Muscle of leg (tissue), 11 donors: ENCODE data around the gene SETSIP. TPM values are rescaled to one million over a fixed set of nuclear protein-coding genes. Genes with fewer than 3 reads are reported as not detected.
"Not testable (repeated sequence)": the region's sequence is repeated elsewhere in the genome, so short reads cannot be mapped to it uniquely, and the experiment has no call there.

Experiments
- DNase-seq: peaks from one replicate; pipeline ENCODE4 v3.0.0; 2013
- H3K27ac ChIP-seq: one replicate; pipeline ENCODE4 v1.5.1; 2013; ENCODE audit warnings: mild to moderate bottlenecking, low read length, control low read depth
- H3K27me3 ChIP-seq: one replicate; pipeline ENCODE4 v1.6.1; 2013; ENCODE audit warnings: low read length; ENCODE audit not compliant: control insufficient read depth, insufficient read depth
- H3K36me3 ChIP-seq: one replicate; pipeline ENCODE4 v1.6.1; 2013; ENCODE audit warnings: low read length; ENCODE audit not compliant: control insufficient read depth, insufficient read depth
- H3K4me1 ChIP-seq: one replicate; pipeline ENCODE4 v1.6.1; 2013; ENCODE audit warnings: low read length; ENCODE audit not compliant: control insufficient read depth, insufficient read depth
- H3K4me3 ChIP-seq: one replicate; pipeline ENCODE4 v1.5.1; 2013; ENCODE audit warnings: low read length, control low read depth
- H3K9me3 ChIP-seq: replicated peaks from 2 replicates; pipeline ENCODE4 v1.6.1; 2013; ENCODE audit warnings: low read depth, low read length; ENCODE audit not compliant: control insufficient read depth
- WGBS: methylation state at CpG from one replicate; pipeline ENCODE4 v1.1.5; 2013; ENCODE audit warnings: missing lambda C conversion rate; ENCODE audit not compliant: insufficient coverage; 5-methylcytosine and 5-hydroxymethylcytosine counted together
- polyA plus RNA-seq, 8 donors: library from polyadenylated mRNA; unstranded; fragments of 120-200 nt; gene quantifications; one replicate each; pipeline versions ENCODE4 v1.2.1 to v1.2.3, GENCODE V29; 2013; ENCODE audit warnings: inconsistent platforms in 1 of 8, low replicate concordance in 1 of 8; ENCODE audit not compliant: insufficient read length in 8 of 8, insufficient read depth in 1 of 8
- total RNA-seq: library from RNA; stranded (reverse); fragments of 120-200 nt; gene quantifications from one replicate; pipeline ENCODE4 v1.2.4, GENCODE V29; 2013

The SETSIP gene
- total and polyA plus RNA-seq, 9 donors, result 0.18 to 1.0 (median 0.43) TPM; not detected in 2

- DNase-seq, result no peak
- 100% methylated on average over 2 of the region's 5 CpGs for WGBS
- Histone ChIP-seq H3K36me3 (no peaks in the 10 kb centered on the region), H3K4me3 (no peak overlapping the region), H3K27ac (no peak overlapping the region), H3K4me1 (no peaks in the 10 kb centered on the region), H3K27me3 (no peaks in the 10 kb centered on the region), H3K9me3 (peaks cover 2% of the 10 kb centered on the region)
These were observed 16.4 kb upstream of the SETSIP start for GRCh38 chr1:92091625-92092024.

GRCh38 chr1:92087542-92087941, 12.3 kb upstream of the SETSIP start:
- DNase-seq, result no peak
- Histone ChIP-seq H3K27ac (no peak overlapping the region), H3K27me3 (no peaks in the 10 kb centered on the region), H3K4me3 (no peak overlapping the region), H3K9me3 (peaks cover 16% of the 10 kb centered on the region), H3K4me1 (no peaks in the 10 kb centered on the region), H3K36me3 (no peaks in the 10 kb centered on the region)
- WGBS, result no CpG with 5 or more reads among the region's 1 CpG

- Histone ChIP-seq H3K4me3 (no peak overlapping the region), H3K36me3 (no peaks in the 10 kb centered on the region), H3K9me3 (peaks cover 16% of the 10 kb centered on the region), H3K27me3 (no peaks in the 10 kb centered on the region), H3K4me1 (no peaks in the 10 kb centered on the region), H3K27ac (no peak overlapping the region)
- DNase-seq, result no peak
- WGBS, result 97% methylated on average over 4 of the region's 4 CpGs
These were observed 10.5 kb upstream of the SETSIP start for GRCh38 chr1:92085727-92086126.

- 100% methylated on average over 1 of the region's 1 CpG for WGBS
- H3K27ac ChIP-seq, result no peak overlapping the region
- H3K27me3 ChIP-seq, result no peaks in the 10 kb centered on the region
- no peak overlapping the region for H3K4me3 ChIP-seq
- H3K4me1 ChIP-seq, result no peaks in the 10 kb centered on the region
- peaks cover 16% of the 10 kb centered on the region for H3K9me3 ChIP-seq
- H3K36me3 ChIP-seq, result no peaks in the 10 kb centered on the region
- DNase-seq, result no peak
These were observed 9.4 kb upstream of the SETSIP start for GRCh38 chr1:92084651-92085050.

GRCh38 chr1:92081031-92081430, 5.8 kb upstream of the SETSIP start:
- Histone ChIP-seq H3K4me1 (no peaks in the 10 kb centered on the region), H3K9me3 (peaks cover 7% of the 10 kb centered on the region), H3K27me3 (no peaks in the 10 kb centered on the region), H3K4me3 (peak overlapping the region; percentile 77), H3K27ac (no peak overlapping the region), H3K36me3 (no peaks in the 10 kb centered on the region)
- DNase-seq, result no peak
- WGBS, result 75% methylated on average over 1 of the region's 4 CpGs

GRCh38 chr1:92080128-92080985, 5.1 kb upstream of the SETSIP start, which contains the start of gene BTBD8:
Gene BTBD8 (plus strand): TSS chr1:92080345. CDS start chr1:92080572, 227 bp downstream.
- DNase-seq, result peak; percentile 73
- no peaks in the 10 kb centered on the region for H3K4me1 ChIP-seq
- no peaks in the 10 kb centered on the region for H3K27me3 ChIP-seq
- peak within 1 kb of the TSS; percentile 77 for H3K4me3 ChIP-seq
- H3K36me3 ChIP-seq, result no peaks in the 10 kb centered on the region
- H3K27ac ChIP-seq, result peak within 1 kb of the TSS; percentile 23
- peaks cover 2% of the 10 kb centered on the region for H3K9me3 ChIP-seq
- 0% methylated on average over 49 of the region's 55 CpGs for WGBS

- DNase-seq, result no peak
- Histone ChIP-seq H3K27me3 (no peaks in the 10 kb centered on the region), H3K4me1 (no peaks in the 10 kb centered on the region), H3K9me3 (no peaks in the 10 kb centered on the region), H3K36me3 (no peaks in the 10 kb centered on the region), H3K4me3 (no peak overlapping the region), H3K27ac (no peak overlapping the region)
- 93% methylated on average over 3 of the region's 7 CpGs for whole genome bisulfite sequencing
These were observed 4.2 kb upstream of the SETSIP start for GRCh38 chr1:92079441-92079840.

- not testable (repeated sequence) for H3K4me3 ChIP-seq, H3K27ac ChIP-seq, H3K36me3 ChIP-seq, H3K4me1 ChIP-seq, H3K9me3 ChIP-seq, H3K27me3 ChIP-seq, DNase-seq
- 87% methylated on average over 5 of the region's 8 CpGs for WGBS
These were observed 2.9 kb upstream of the SETSIP start for GRCh38 chr1:92078077-92078476.

GRCh38 chr1:92076363-92076762, 1.2 kb upstream of the SETSIP start:
- WGBS, result 90% methylated on average over 2 of the region's 5 CpGs
- Histone ChIP-seq H3K27me3 (no peaks in the 10 kb centered on the region), H3K36me3 (no peaks in the 10 kb centered on the region), H3K4me3 (no peak overlapping the region), H3K9me3 (no peaks in the 10 kb centered on the region), H3K4me1 (no peaks in the 10 kb centered on the region), H3K27ac (no peak overlapping the region)
- DNase-seq, result no peak

- not testable (repeated sequence) for H3K9me3 ChIP-seq, DNase-seq, H3K36me3 ChIP-seq, H3K27ac ChIP-seq, H3K4me3 ChIP-seq, H3K4me1 ChIP-seq, H3K27me3 ChIP-seq
These were observed 765 bp downstream of the SETSIP start for GRCh38 chr1:92074446-92074845.
